GM12864 (cell line): Measurements from ENCODE around the gene PLAAT2.

Experiments
- DNase-seq: peaks from one replicate; pipeline ENCODE4 v3.0.0-alpha.2; 2011; ENCODE audit warnings: low read depth
- H3K4me3 ChIP-seq: 2 replicates; pipeline ENCODE4 v1.5.1; 2011; ENCODE audit warnings: mild to moderate bottlenecking, low read depth, low read length, control low read depth
- TF ChIP-seq, protein P1 (sequence below): IDR thresholded peaks from 2 replicates; pipeline ENCODE4 v1.5.1; 2011; ENCODE audit warnings: low read depth, mild to moderate bottlenecking, moderate library complexity, low read length, control low read depth, inconsistent platforms; ENCODE audit errors: missing control alignments

The PLAAT2 gene

DNA sequence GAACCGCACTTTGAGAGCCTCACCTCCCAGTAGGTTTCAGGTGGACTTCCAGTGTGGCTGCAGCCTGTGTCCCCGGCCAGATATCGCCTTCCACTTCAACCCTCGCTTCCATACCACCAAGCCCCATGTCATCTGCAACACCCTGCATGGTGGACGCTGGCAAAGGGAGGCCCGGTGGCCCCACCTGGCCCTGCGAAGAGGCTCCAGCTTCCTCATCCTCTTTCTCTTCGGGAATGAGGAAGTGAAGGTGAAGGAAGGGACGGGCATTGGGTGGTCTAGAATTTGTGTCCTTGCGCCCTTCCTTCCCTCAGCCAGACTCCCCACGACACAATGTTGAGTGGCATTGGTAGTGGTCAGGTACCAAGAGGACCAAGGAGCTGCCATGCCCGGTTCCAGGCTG is 54.4 kb downstream of the PLAAT2 start:
- no peak overlapping the region for H3K4me3 ChIP-seq
- TF ChIP-seq, protein P1, sequence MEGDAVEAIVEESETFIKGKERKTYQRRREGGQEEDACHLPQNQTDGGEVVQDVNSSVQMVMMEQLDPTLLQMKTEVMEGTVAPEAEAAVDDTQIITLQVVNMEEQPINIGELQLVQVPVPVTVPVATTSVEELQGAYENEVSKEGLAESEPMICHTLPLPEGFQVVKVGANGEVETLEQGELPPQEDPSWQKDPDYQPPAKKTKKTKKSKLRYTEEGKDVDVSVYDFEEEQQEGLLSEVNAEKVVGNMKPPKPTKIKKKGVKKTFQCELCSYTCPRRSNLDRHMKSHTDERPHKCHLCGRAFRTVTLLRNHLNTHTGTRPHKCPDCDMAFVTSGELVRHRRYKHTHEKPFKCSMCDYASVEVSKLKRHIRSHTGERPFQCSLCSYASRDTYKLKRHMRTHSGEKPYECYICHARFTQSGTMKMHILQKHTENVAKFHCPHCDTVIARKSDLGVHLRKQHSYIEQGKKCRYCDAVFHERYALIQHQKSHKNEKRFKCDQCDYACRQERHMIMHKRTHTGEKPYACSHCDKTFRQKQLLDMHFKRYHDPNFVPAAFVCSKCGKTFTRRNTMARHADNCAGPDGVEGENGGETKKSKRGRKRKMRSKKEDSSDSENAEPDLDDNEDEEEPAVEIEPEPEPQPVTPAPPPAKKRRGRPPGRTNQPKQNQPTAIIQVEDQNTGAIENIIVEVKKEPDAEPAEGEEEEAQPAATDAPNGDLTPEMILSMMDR = no peak
- DNase-seq = no peak

DNA sequence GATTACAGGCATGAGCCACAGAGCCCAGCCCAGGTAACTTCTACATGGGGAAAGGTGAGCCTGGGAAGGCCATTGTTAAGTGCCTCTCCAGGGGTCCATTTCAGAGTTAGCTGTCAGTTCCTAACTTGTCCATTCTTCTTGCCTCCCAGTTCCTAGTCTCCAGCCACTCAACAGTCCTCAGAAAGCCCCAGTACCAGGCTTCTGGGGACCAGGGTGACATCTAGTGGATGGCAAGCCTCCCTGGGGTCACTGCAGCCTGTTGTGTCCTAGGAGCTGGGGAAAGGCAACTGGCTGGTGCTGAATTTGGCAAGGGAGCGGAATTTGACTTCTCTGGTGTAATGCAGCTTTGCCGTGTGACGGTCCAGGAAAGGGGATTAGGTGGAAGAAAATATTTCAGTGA is 55.2 kb downstream of the PLAAT2 start:
- TF ChIP-seq, protein P1 = peak; percentile 38
- no peak overlapping the region for H3K4me3 ChIP-seq
- DNase-seq = no peak

DNA sequence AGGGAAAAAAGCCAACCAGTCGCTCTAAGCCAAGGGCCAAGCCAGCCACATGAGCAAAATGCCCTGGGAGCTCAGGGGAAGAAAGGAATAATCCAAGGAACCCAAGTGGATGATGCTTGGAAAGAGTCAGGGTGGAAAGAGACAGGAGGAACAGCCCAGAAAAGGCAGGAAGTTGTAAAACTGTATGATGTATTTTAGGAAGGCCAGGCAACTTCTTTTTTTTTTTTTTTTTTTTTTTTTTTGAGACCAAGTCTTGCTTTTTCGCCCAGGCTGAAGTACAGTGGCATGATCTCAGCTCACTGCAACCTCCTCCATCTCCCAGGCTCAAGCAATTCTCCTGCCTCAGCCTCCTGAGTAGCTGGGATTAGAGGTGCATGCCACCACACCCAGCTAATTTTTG is 55.7 kb downstream of the PLAAT2 start:
- TF ChIP-seq, protein P1 = no peak
- H3K4me3 ChIP-seq = no peak overlapping the region
- DNase-seq = no peak

DNA sequence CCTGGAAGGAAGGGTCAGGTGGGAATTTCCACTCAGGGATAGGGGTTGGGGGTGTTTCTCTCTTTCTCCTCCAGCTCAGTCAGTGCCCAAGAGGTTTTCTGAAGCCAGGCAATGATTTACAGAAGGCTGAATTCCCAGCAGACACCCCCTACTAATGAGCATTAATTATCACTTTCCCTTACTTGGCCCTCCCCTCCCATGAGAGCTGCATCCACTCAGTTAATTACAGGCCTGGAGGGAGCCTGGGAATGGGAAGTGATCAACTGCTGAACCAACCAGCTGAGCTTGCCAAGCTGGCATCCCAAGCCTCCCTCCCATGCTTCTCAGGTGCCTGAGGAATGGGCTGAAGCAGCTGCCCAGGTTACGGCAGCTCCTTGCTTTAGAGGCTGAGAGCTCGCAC is 56.3 kb downstream of the PLAAT2 start:
- DNase-seq = no peak

DNA sequence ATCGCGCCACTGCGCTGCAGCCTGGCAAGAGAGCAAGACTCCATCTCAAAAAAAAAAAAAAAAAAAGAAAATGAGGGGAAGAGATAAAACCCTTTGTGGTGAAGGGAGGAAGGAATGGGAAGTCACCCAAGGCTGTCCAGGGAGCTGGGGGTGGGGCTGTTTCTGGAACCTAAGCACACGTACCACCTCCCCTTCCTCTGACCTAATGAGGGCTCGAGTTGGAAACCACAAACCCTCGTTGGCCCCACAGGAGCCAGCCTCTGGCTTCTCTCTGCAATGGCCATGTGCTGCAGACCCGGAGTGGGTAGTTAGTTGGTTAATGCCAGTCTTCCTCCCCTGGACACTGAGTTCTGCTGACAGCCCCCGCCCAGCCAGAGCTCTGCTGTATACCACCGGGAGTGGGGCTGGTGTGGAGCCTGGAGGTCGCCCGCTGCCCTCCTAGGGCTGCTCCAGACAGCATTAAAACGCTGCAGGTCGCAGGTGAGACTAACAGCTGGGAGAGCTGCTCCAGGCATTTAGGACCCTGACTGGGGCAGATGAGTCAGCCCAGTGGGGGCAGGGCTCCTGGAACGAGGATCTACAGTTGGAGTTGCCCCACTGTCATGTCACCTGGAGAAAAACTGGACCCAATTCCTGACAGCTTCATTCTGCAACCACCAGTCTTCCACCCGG is 57.2 kb downstream of the PLAAT2 start, which contains the start of gene LGALS12:
LGALS12 (plus strand) TSS at position 228 of the 672 bp plus-strand sequence; CDS start at position 603, 375 bp downstream.
- TF ChIP-seq, protein P1 = no peak
- no peak for DNase-seq
- H3K4me3 ChIP-seq = no peak within 1 kb of the TSS

More for the DNA sequence above, 56.3 kb downstream of the PLAAT2 start:
- TF ChIP-seq, protein P1 = no peak
- H3K4me3 ChIP-seq = no peak overlapping the region

DNA sequence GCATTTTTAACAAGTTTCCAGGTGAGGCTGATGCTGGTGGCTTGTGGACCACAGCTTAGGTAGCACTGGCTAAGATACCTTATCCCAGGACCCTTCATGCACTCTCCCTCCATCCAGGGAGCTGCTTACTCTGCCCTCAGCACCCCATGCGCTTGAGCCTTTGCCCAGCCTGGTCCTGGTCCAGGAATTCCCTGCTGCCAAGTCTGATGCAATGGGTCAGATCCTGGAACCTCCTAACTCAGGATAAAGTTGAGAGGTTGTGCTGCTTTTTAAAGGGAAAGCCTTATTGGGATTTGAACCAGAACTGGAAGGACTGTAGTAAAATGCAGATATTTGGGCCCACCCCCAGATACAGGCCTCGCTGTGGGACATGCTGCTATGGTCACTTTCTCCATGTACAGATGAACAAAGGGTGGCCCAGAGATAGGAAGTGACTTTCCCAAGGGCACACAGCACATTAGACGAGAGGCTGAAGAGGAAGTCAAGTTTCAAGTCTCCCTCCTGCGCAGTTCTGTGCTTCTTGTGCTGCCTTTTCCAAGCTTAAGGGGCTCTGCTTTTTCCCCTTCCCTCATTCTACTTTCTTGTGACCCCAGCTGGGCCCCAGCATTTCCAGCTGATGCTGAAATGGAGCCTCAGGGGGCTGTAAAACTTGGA is 58.1 kb downstream of the PLAAT2 start:
- TF ChIP-seq, protein P1 = no peak
- no peak overlapping the region for H3K4me3 ChIP-seq
- no peak for DNase-seq
